ENCODE data around the gene IL11. TPM values are rescaled to one million over a fixed set of nuclear protein-coding genes. Genes with fewer than 3 reads are reported as not detected.

Gene IL11
- total RNA-seq, 1 experiment from 2014 or later = 3.9 TPM

DNA sequence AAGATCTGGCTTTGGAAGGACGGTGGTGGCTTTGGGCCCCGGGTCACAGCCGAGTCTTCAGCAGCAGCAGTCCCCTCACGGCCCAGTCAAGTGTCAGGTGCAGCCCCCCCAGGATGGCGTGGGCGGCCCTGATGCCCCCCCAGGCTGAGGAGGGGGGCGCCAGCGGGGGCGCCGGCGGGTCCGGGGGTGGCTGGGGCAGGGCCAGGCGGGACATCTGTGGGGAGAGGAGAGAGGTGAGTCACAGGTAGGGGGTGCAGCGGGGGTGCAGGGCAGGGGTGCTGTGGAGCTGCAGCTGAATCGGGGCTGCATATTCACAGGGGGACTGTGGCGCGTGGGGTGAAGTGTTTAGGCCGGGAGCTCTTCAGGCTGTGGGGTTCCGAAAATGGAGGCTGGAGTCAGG lies 4.3 kb downstream of the IL11 start:
- Histone ChIP-seq H2AK5ac (ENCODE audit: insufficient read length, low read length) (no peak overlapping the region), H3K4me2 (ENCODE audit: insufficient read depth, insufficient read length, low read length) (no peak overlapping the region), H3K27me3 (ENCODE audit: insufficient read depth, low read length) (peaks cover 4% of the 10 kb centered on the region), H3K79me2 (ENCODE audit: insufficient read depth, low read length) (no peaks in the 10 kb centered on the region), H4K91ac (ENCODE audit: insufficient read length, low read depth, low read length) (no peak overlapping the region), H3T11ph (ENCODE audit: low read length) (no peak overlapping the region), H3K79me1 (ENCODE audit: insufficient read depth, low read depth, low read length, poor library complexity, severe bottlenecking) (no peaks in the 10 kb centered on the region), H2AFZ (ENCODE audit: low read length) (no peak overlapping the region), H3K4ac (ENCODE audit: low read depth, low read length) (no peak overlapping the region), H3K23ac (ENCODE audit: insufficient read length, low read depth, low read length) (no peak overlapping the region), H3K4me1 (ENCODE audit: insufficient read depth, low read length) (no peaks in the 10 kb centered on the region), H3K18ac (ENCODE audit: insufficient read length, low read depth, low read length) (no peak overlapping the region), H3K9me3 (ENCODE audit: control insufficient read depth, low read depth, low read length) (no peaks in the 10 kb centered on the region), H2BK5ac (ENCODE audit: insufficient read length, low read length) (no peak overlapping the region), H3K56ac (ENCODE audit: insufficient read length, low read depth, low read length) (no peak overlapping the region), H2BK12ac (ENCODE audit: insufficient read length, low read depth, low read length) (no peak overlapping the region), H3K9ac (ENCODE audit: extremely low read depth, insufficient read length, low read length) (no peak overlapping the region), H4K8ac (replicated peaks; ENCODE audit: insufficient read length, low read depth, low read length) (no peak overlapping the region), H4K20me1 (ENCODE audit: control insufficient read depth, insufficient read depth, insufficient read length) (no peaks in the 10 kb centered on the region), H2BK20ac (ENCODE audit: low read depth, low read length, poor library complexity, severe bottlenecking) (no peak overlapping the region), H4K5ac (ENCODE audit: insufficient read length, low read depth, low read length) (no peak overlapping the region), H3K14ac (ENCODE audit: insufficient read depth, low read length) (no peak overlapping the region), H3K27ac (ENCODE audit: insufficient read length, low read depth, low read length) (no peak overlapping the region), H2BK15ac (ENCODE audit: low read depth, low read length) (no peak overlapping the region), H3K23me2 (ENCODE audit: insufficient read length, low read depth, low read length, poor library complexity, severe bottlenecking) (peaks cover 10% of the 10 kb centered on the region), H2BK120ac (ENCODE audit: low read depth, low read length, poor library complexity, severe bottlenecking) (no peak overlapping the region)
- peaks cover 0 to 4% (median 0%) of the 10 kb centered on the region in 3 experiments; a peak in 1 of 7 replicates for H3K36me3 Mint-ChIP-seq (ENCODE audit: insufficient read depth in 1 of 3, low read depth in 3 of 3)
- TF ChIP-seq, protein P1, sequence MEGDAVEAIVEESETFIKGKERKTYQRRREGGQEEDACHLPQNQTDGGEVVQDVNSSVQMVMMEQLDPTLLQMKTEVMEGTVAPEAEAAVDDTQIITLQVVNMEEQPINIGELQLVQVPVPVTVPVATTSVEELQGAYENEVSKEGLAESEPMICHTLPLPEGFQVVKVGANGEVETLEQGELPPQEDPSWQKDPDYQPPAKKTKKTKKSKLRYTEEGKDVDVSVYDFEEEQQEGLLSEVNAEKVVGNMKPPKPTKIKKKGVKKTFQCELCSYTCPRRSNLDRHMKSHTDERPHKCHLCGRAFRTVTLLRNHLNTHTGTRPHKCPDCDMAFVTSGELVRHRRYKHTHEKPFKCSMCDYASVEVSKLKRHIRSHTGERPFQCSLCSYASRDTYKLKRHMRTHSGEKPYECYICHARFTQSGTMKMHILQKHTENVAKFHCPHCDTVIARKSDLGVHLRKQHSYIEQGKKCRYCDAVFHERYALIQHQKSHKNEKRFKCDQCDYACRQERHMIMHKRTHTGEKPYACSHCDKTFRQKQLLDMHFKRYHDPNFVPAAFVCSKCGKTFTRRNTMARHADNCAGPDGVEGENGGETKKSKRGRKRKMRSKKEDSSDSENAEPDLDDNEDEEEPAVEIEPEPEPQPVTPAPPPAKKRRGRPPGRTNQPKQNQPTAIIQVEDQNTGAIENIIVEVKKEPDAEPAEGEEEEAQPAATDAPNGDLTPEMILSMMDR (conservative IDR thresholded peaks at IDR 0.05) = no peak
- H3K9me3 Mint-ChIP-seq = peaks cover 0 to 3% of the 10 kb centered on the region in 2 experiments; a peak in 2 of 5 replicates
- H3K4me1 Mint-ChIP-seq = peaks cover 18 to 32% of the 10 kb centered on the region in 2 experiments
- DNase-seq = no peak
- H3K27ac Mint-ChIP-seq = no peak overlapping the region
- H3K4me3 Mint-ChIP-seq = no peak overlapping the region
- H3K27me3 Mint-ChIP-seq (ENCODE audit: low read depth) = peaks cover 58% of the 10 kb centered on the region
- WGBS (ENCODE audit: extremely low coverage, insufficient read length, low lambda C conversion rate) = no CpG with 5 or more reads among the region's 19 CpGs

Data from H9 (cell line).